D721Med (cell line): ENCODE results near the gene HDAC4.

ENCODE experiments used
- DNase-seq: peaks from one replicate; pipeline ENCODE4 v3.0.0; 2011; ENCODE audit warnings: low spot score; ENCODE audit not compliant: insufficient read length
- FAIRE-seq: peaks from 2 replicates; lab custom pipeline; 2011; peaks lifted over from hg19 to GRCh38; lab: Jason Lieb, UNC
- CTCF ChIP-seq: IDR thresholded peaks from 2 replicates; pipeline ENCODE4 v1.5.1; 2012; ENCODE audit warnings: mild to moderate bottlenecking, control low read depth; ENCODE audit not compliant: insufficient read depth; ENCODE audit errors: missing control alignments

Gene HDAC4

DNA sequence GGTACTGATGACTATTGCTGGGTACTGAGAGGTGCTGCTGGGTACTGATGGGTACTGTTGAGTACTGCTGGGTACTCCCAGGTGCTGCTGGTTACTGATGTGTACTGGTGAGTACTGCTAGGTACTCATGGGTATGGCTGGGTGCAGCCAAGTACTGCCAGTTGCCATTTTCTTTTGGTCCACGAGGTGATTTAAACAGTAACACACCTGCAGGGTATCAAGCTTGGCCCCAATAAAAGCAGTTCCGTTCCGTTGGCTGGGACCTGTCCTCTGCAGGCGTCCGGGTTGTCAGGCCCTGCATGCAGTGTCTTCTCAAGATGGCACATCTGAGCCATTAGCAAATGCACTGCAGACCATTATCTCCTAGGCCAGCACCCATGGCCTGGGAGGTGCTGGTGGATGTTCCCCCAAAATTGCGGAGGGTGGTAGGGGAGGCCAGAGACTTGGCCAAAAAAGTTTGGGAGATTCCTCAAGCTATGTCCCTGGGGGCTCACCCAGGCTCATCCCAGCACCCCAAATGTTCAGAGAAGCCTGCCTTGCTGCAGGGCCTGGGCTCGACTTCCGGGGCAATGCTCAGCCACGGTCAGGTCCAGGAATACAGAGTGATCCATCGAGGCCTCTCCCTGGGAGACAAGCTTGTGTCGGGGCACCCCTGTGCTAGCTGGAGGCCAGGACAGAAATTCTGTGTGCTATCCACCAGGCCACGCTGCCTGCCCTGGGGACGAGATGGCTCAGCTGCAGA, 387.7 kb downstream of the HDAC4 start:
- DNase-seq (no peak), FAIRE-seq (no peak)
- no peak for TF ChIP-seq CTCF

GRCh38 chr2:239012228-239012627, 388.6 kb downstream of the HDAC4 start:
- FAIRE-seq (no peak), DNase-seq (no peak)
- no peak for TF ChIP-seq CTCF

GRCh38 chr2:239009589-239009961, 391.2 kb downstream of the HDAC4 start:
- FAIRE-seq (no peak), DNase-seq (no peak)
- no peak for TF ChIP-seq CTCF

- DNase-seq (no peak), FAIRE-seq (no peak)
- TF ChIP-seq CTCF: no peak
These were observed 391.9 kb downstream of the HDAC4 start for GRCh38 chr2:239008677-239009588.

- no peak for TF ChIP-seq CTCF
- FAIRE-seq: no peak
- DNase-seq: no peak
These were observed 392.8 kb downstream of the HDAC4 start for GRCh38 chr2:239008004-239008403.

DNA sequence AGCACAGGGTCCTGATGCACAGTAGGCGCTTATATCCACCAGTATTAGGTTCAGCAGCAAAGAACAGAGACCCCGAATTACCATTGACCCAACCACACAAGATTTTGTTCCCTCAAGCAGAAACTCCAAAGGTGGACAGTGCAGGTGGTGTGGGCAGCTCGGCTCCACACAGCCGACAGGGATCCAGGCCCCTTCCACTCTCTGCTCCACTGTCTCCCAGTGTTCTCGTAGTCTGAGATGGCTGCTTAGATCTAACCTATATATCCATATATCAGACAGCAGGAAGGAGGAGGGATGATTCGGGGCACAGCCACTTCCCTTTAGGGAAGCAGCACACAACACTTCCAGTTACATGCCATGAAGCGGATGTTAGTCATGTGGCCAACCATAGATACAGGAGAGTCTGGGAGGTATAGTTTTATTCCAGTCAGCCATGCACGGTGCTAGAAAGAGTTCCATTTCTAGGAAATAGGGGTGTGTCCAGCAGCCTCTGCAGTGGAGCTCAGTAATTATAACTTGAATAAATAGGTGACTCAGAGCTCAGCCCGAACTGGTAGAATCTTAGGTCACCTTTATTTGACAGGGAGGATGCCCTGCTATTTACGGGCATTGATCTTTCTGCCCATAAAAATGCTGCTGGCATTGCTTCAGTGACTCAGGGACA, 394.1 kb downstream of the HDAC4 start:
- TF ChIP-seq CTCF: no peak
- DNase-seq: no peak
- FAIRE-seq: no peak
